HFF-Myc (cell line): Measurements from ENCODE around the gene ATP2C2.

ENCODE experiments used
- DNase-seq: peaks from one replicate; pipeline ENCODE4 v3.0.0-alpha.2; 2011; ENCODE audit warnings: low read depth; ENCODE audit errors: extremely low read depth
- H3K4me3 ChIP-seq: replicated peaks from 2 replicates; pipeline ENCODE4 v1.5.1; 2011; ENCODE audit warnings: low read depth, mild to moderate bottlenecking, control low read depth, low read length
- CTCF ChIP-seq: IDR thresholded peaks from 2 replicates; pipeline ENCODE4 v1.5.1; 2012; ENCODE audit warnings: mild to moderate bottlenecking, low read depth, low read length, control low read depth; ENCODE audit errors: missing control alignments

Gene ATP2C2

GRCh38 chr16:84495506-84495905 is 127.2 kb downstream of the ATP2C2 start:
- DNase-seq = no peak
- no peak for TF ChIP-seq CTCF
- no peak overlapping the region for H3K4me3 ChIP-seq

GRCh38 chr16:84496991-84497390 is 128.7 kb downstream of the ATP2C2 start:
- DNase-seq = no peak
- H3K4me3 ChIP-seq = no peak overlapping the region
- TF ChIP-seq CTCF = no peak

GRCh38 chr16:84497418-84498222 is 129.3 kb downstream of the ATP2C2 start:
- H3K4me3 ChIP-seq = no peak overlapping the region
- DNase-seq = no peak
- no peak for TF ChIP-seq CTCF

GRCh38 chr16:84498223-84498610 is 129.9 kb downstream of the ATP2C2 start:
- no peak overlapping the region for H3K4me3 ChIP-seq

GRCh38 chr16:84498859-84499620 is 130.7 kb downstream of the ATP2C2 start:
- no peak overlapping the region for H3K4me3 ChIP-seq
- no peak for TF ChIP-seq CTCF
- no peak for DNase-seq

More at GRCh38 chr16:84498223-84498610, 129.9 kb downstream of the ATP2C2 start:
- TF ChIP-seq CTCF = no peak
- DNase-seq = no peak

- no peak for TF ChIP-seq CTCF
- DNase-seq = no peak
- H3K4me3 ChIP-seq = no peak overlapping the region
These were observed 131.3 kb downstream of the ATP2C2 start for GRCh38 chr16:84499638-84500037.
